ENCODE data around the gene ABHD17C. TPM values are rescaled to one million over a fixed set of nuclear protein-coding genes. Genes with fewer than 3 reads are reported as not detected.

ABHD17C gene
- total RNA-seq, 1 experiment from 2014 or later = 8.1 TPM

Other genes with a start within 250 kb of the ABHD17C start
- gene CEMIP, start 84.1 kb downstream of the ABHD17C start, total RNA-seq (2014; rRNA removed; shearing (Covaris generic); ENCODE audit: low replicate concordance) = 5.4 and 8.0 TPM in 2 replicates

Measured in MG63 (cell line).